SKM-1 (cell line): ENCODE results near the gene ULK3.

ENCODE experiments used
- DNase-seq: peaks from one replicate; lab custom pipeline; 2025; ENCODE audit not compliant: unreplicated experiment; lab: John Stamatoyannopoulos, UW

The ULK3 gene

DNA sequence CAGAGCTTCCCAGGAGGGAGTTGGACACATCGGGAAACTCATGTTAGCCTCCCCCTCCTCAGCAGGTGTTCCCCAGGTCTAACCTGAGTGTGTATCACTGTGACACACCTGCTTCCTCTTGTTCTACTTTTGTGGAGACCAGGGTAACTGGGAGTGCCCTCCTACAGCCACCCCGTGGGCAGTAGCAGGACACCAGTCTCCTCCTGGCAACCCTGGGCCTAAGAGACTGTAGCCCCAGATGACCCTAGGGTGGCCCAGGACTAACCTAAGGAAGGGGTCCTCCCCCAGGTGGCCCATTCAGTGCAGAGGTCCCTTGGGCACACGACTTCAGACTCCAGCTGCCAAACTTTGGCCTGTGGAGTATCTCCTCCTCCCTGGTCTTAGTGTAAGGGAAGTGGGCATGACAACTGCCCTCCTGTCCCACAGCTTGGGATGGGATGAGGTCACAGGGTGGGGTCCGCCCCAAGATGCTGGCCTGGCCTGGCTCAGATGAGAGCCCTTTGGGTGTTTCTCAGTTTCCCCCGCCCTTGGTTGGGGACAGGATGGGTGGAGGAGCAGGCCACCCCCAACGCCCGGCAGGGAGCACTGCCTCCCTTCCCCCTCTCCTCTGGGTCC lies 56.3 kb downstream of the ULK3 start:
- no peak for DNase-seq
